ENCODE results near the gene MLLT10. TPM values are rescaled to one million over a fixed set of nuclear protein-coding genes. Genes with fewer than 3 reads are reported as not detected.

The MLLT10 gene
- total and polyA plus RNA-seq, 9 of the 15 experiments (the other 6 are each of a cell fraction or from before 2014, with no cell fraction given) = 18.8 to 81.4 (median 64.2) TPM

DNA sequence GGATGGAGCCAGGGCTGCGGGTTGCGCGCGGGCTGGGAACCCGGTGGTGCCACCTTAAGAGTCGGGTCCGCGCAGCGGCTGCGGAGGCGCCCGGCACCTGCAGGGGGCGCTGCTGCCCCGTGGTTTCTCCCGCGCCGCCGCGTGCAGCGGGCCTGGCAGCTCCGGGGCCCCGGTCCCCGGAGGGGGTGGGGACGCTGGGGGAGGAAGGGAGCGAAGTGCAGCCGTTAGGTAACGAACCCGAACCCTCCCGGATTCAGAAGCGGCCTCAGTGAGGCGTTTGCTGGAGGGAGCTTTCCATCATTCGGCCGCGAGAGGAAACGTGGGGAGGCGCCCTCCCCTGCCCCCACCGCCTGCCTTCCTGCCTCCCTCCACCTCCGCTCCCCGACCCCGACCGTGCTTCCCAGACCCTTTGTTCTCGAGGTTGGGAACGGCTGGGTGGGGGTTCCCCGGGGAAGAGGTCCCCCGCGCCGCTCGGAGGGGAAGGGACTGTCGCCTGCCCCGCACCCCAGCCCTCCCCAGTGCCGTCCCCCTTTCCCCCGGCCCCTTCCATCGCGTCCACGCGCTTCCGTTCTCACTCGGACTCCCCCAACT is 38.2 kb upstream of the MLLT10 start (continued):
- TF ChIP-seq, protein P1, sequence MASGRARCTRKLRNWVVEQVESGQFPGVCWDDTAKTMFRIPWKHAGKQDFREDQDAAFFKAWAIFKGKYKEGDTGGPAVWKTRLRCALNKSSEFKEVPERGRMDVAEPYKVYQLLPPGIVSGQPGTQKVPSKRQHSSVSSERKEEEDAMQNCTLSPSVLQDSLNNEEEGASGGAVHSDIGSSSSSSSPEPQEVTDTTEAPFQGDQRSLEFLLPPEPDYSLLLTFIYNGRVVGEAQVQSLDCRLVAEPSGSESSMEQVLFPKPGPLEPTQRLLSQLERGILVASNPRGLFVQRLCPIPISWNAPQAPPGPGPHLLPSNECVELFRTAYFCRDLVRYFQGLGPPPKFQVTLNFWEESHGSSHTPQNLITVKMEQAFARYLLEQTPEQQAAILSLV (tag; IDR thresholded peaks at IDR 0.05) = no peak
- no peak for TF ChIP-seq GTF2F1 (IDR thresholded peaks at IDR 0.05; ENCODE audit: low read depth, low read length)
- peak; percentile 90 for TF ChIP-seq CCNT2 (IDR thresholded peaks at IDR 0.05; ENCODE audit: borderline replicate concordance, extremely low read depth, insufficient read length, low read depth, low read length)
- no peak for TF ChIP-seq MAFG (tag; conservative IDR thresholded peaks at IDR 0.05)
- TF ChIP-seq ZNF133 (CRISPR knock-in tag; IDR thresholded peaks at IDR 0.05) = no peak
- no peak; the same call in 1 of the 2 replicates for TF ChIP-seq TCF7 (IDR thresholded peaks at IDR 0.05; ENCODE audit: borderline replicate concordance)
- no peak for TF ChIP-seq KAT8 (IDR thresholded peaks at IDR 0.05; ENCODE audit: low read depth)
- no peak; a peak in 1 of 4 replicates for TF ChIP-seq RCOR1 (IDR thresholded peaks at IDR 0.05; ENCODE audit: borderline replicate concordance in 1 of 2, low read depth in 2 of 2, low read length in 2 of 2)
- TF ChIP-seq NELFE (IDR thresholded peaks at IDR 0.05; ENCODE audit: insufficient read depth, insufficient read length) = no peak
- TF ChIP-seq TEAD4 (IDR thresholded peaks at IDR 0.05; ENCODE audit: low read length) = no peak
- peak; percentile 78 for TF ChIP-seq TEAD4 (CRISPR knock-in tag; IDR thresholded peaks at IDR 0.05; ENCODE audit: borderline replicate concordance)
- TF ChIP-seq ZC3H11A (IDR thresholded peaks at IDR 0.05; ENCODE audit: low read depth, low read length) = 0 out of 2 replicates have a peak, but pooled peaks have one; percentile 73
- TF ChIP-seq EGR1 (conservative IDR thresholded peaks at IDR 0.05) = no peak
- TF ChIP-seq, protein P2, sequence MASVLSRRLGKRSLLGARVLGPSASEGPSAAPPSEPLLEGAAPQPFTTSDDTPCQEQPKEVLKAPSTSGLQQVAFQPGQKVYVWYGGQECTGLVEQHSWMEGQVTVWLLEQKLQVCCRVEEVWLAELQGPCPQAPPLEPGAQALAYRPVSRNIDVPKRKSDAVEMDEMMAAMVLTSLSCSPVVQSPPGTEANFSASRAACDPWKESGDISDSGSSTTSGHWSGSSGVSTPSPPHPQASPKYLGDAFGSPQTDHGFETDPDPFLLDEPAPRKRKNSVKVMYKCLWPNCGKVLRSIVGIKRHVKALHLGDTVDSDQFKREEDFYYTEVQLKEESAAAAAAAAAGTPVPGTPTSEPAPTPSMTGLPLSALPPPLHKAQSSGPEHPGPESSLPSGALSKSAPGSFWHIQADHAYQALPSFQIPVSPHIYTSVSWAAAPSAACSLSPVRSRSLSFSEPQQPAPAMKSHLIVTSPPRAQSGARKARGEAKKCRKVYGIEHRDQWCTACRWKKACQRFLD (CRISPR knock-in tag; IDR thresholded peaks at IDR 0.05) = no peak
- TF ChIP-seq MAFK (IDR thresholded peaks at IDR 0.05; ENCODE audit: low read length) = no peak
- TF ChIP-seq ZFX (CRISPR knock-in tag; IDR thresholded peaks at IDR 0.05) = peak; percentile 38; the same call in 1 of the 2 replicates
- TF ChIP-seq MAFF (IDR thresholded peaks at IDR 0.05; ENCODE audit: low read length) = no peak
- TF ChIP-seq BHLHE40 (IDR thresholded peaks at IDR 0.05; ENCODE audit: low read length) = peak; percentile 79; the same call in 1 of the 2 replicates
- TF ChIP-seq ZEB2 (IDR thresholded peaks at IDR 0.05) = no peak
- TF ChIP-seq LARP7 (IDR thresholded peaks at IDR 0.05) = no peak
- TF ChIP-seq, protein P3, sequence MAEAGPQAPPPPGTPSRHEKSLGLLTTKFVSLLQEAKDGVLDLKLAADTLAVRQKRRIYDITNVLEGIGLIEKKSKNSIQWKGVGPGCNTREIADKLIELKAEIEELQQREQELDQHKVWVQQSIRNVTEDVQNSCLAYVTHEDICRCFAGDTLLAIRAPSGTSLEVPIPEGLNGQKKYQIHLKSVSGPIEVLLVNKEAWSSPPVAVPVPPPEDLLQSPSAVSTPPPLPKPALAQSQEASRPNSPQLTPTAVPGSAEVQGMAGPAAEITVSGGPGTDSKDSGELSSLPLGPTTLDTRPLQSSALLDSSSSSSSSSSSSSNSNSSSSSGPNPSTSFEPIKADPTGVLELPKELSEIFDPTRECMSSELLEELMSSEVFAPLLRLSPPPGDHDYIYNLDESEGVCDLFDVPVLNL (CRISPR knock-in tag; IDR thresholded peaks at IDR 0.05; ENCODE audit: low read depth) = no peak
- no peak for TF ChIP-seq CC2D1A (IDR thresholded peaks at IDR 0.05)
- TF ChIP-seq RAD21 (CRISPR knock-in tag; conservative IDR thresholded peaks at IDR 0.05 in 1 of 2, IDR thresholded peaks at IDR 0.05 in 1 of 2) = peak; percentile 96 to 98
- peak; percentile 33; the same call in 1 of the 2 replicates for TF ChIP-seq SIN3B (IDR thresholded peaks at IDR 0.05; ENCODE audit: low read depth)
- no peak for TF ChIP-seq TGIF2 (CRISPR knock-in tag; IDR thresholded peaks at IDR 0.05)
- no peak for TF ChIP-seq LCOR (CRISPR knock-in tag; IDR thresholded peaks at IDR 0.05)
- TF ChIP-seq ZNF589 (CRISPR knock-in tag; IDR thresholded peaks at IDR 0.05; ENCODE audit: low read depth) = no peak
- TF ChIP-seq NCOA4 (IDR thresholded peaks at IDR 0.05; ENCODE audit: partially characterized antibody) = no peak
- peak in 1 of 2 experiments; percentile 77; a peak in 2 of 4 replicates for TF ChIP-seq NONO (IDR thresholded peaks at IDR 0.05; ENCODE audit: low read depth in 2 of 2, low read length in 1 of 2)
